ENCODE measurements around the gene CD63. TPM values are rescaled to one million over a fixed set of nuclear protein-coding genes. Genes with fewer than 3 reads are reported as not detected.
"Not testable (repeated sequence)": the region's sequence is repeated elsewhere in the genome, so short reads cannot be mapped to it uniquely, and the experiment has no call there.

The CD63 gene
- 1,118 and 1,197 TPM in 2 replicates for total RNA-seq (2014; rRNA removed; shearing (Covaris generic))

GRCh38 chr12:55728939-55729818 lies at the start of gene CD63:
CD63 (minus strand) TSS chr12:55729009; CDS start chr12:55728341, 668 bp downstream.
- DNase-seq (ENCODE audit: low spot score), result peak; percentile 93

GRCh38 chr12:55777856-55778255 lies 49.0 kb upstream of the CD63 start:
- no peak for DNase-seq (ENCODE audit: low spot score)

- DNase-seq (ENCODE audit: low spot score), result no peak
Measured at GRCh38 chr12:55771736-55772135, 42.9 kb upstream of the CD63 start.

GRCh38 chr12:55767156-55767555 lies 38.3 kb upstream of the CD63 start:
- DNase-seq (ENCODE audit: low spot score), result no peak

GRCh38 chr12:55765736-55766290 lies 37.0 kb upstream of the CD63 start:
- no peak for DNase-seq (ENCODE audit: low spot score)

- DNase-seq (ENCODE audit: low spot score), result no peak
Measured at GRCh38 chr12:55762646-55763045, 33.8 kb upstream of the CD63 start.

GRCh38 chr12:55760663-55761062 lies 31.9 kb upstream of the CD63 start:
- no peak for DNase-seq (ENCODE audit: low spot score)

GRCh38 chr12:55758575-55758974 lies 29.8 kb upstream of the CD63 start:
- not testable (repeated sequence) for DNase-seq (ENCODE audit: low spot score)

- DNase-seq (ENCODE audit: low spot score), result no peak
Measured at GRCh38 chr12:55757701-55758100, 28.9 kb upstream of the CD63 start.

- no peak for DNase-seq (ENCODE audit: low spot score)
Measured at GRCh38 chr12:55755246-55755645, 26.4 kb upstream of the CD63 start.

GRCh38 chr12:55748230-55748993 lies 19.6 kb upstream of the CD63 start:
- no peak for DNase-seq (ENCODE audit: low spot score)

- DNase-seq (ENCODE audit: low spot score), result no peak
Measured at GRCh38 chr12:55746913-55747231, 18.1 kb upstream of the CD63 start.

- no peak for DNase-seq (ENCODE audit: low spot score)
Measured at GRCh38 chr12:55746174-55746912, 17.5 kb upstream of the CD63 start.

- DNase-seq (ENCODE audit: low spot score), result no peak
Measured at GRCh38 chr12:55745361-55746173, 16.8 kb upstream of the CD63 start.

- no peak for DNase-seq (ENCODE audit: low spot score)
Measured at GRCh38 chr12:55744340-55745030, 15.7 kb upstream of the CD63 start.

GRCh38 chr12:55743406-55744339 lies 14.9 kb upstream of the CD63 start:
- peak; percentile 67 for DNase-seq (ENCODE audit: low spot score)

GRCh38 chr12:55742719-55743405 lies 14.1 kb upstream of the CD63 start, which contains the start of gene GDF11:
GDF11 (plus strand) TSS chr12:55743122; CDS start chr12:55743317, 195 bp downstream.
- peak; percentile 74 for DNase-seq (ENCODE audit: low spot score)

GRCh38 chr12:55741931-55742680 lies 13.3 kb upstream of the CD63 start:
- DNase-seq (ENCODE audit: low spot score), result no peak
